Cardiac fibroblast (primary cell): ENCODE data around the gene UBQLNL.

ENCODE experiments used
- DNase-seq, 2 donors: peaks; one replicate each; pipeline versions ENCODE4 v3.0.0 to v3.0.0-alpha.2; 2010; ENCODE audit warnings: low read depth in 2 of 2
- H3K4me3 ChIP-seq, 2 donors: replicated peaks in 1 of 2; 1 replicate in 1 of 2; 2 replicates in 1 of 2; pipeline ENCODE4 v1.5.1; 2011; ENCODE audit warnings: low read depth in 2 of 2, low read length in 2 of 2, mild to moderate bottlenecking in 2 of 2, moderate library complexity in 1 of 2
- CTCF ChIP-seq: IDR thresholded peaks from one replicate; pipeline ENCODE4 v1.5.1; 2011; ENCODE audit warnings: low read depth, mild to moderate bottlenecking, low read length, inconsistent platforms

The UBQLNL gene

GRCh38 chr11:5499671-5500070 is 16.8 kb downstream of the UBQLNL start:
- no peak for DNase-seq
- TF ChIP-seq CTCF: no peak
- H3K4me3 ChIP-seq: no peak overlapping the region

- no peak for DNase-seq
- no peak overlapping the region for H3K4me3 ChIP-seq
- TF ChIP-seq CTCF: no peak
These were observed 26.7 kb downstream of the UBQLNL start for GRCh38 chr11:5489576-5490357.

- TF ChIP-seq CTCF: no peak
- no peak for DNase-seq
- H3K4me3 ChIP-seq: no peak overlapping the region
These were observed 27.6 kb downstream of the UBQLNL start for GRCh38 chr11:5488798-5489399.

- no peak for DNase-seq
- TF ChIP-seq CTCF: no peak
- no peak within 1 kb of the TSS for H3K4me3 ChIP-seq
These were observed 28.1 kb downstream of the UBQLNL start, which contains the start of gene OR52D1 for GRCh38 chr11:5488385-5488784. Gene OR52D1 (plus strand): TSS chr11:5488685. CDS start chr11:5488707, 22 bp downstream.

- no peak overlapping the region for H3K4me3 ChIP-seq
- no peak for DNase-seq
- no peak for TF ChIP-seq CTCF
These were observed 30.1 kb downstream of the UBQLNL start for GRCh38 chr11:5486421-5486820.

- no peak overlapping the region for H3K4me3 ChIP-seq
- no peak for TF ChIP-seq CTCF
- no peak for DNase-seq
These were observed 30.5 kb downstream of the UBQLNL start for GRCh38 chr11:5486003-5486402.
